Lower lobe of right lung (tissue), 2 donors: ENCODE data around the gene RHCE. TPM values are rescaled to one million over a fixed set of nuclear protein-coding genes. Genes with fewer than 3 reads are reported as not detected.
A peak's percentile ranks its signal among the peaks of the same experiment; 100 is the strongest.
"Not testable (repeated sequence)": the region's sequence is repeated elsewhere in the genome, so short reads cannot be mapped to it uniquely, and the experiment has no call there.

Source experiments
- ATAC-seq, 2 donors: fragments of 200-7000 bp; cut with Tn5 transposase; one replicate each; pipeline ENCODE4 v1.9.1; 2020 to 2022; ENCODE audit warnings: mild to moderate bottlenecking in 2 of 2, moderate library complexity in 2 of 2
- DNase-seq: peaks from one replicate; pipeline ENCODE4 v3.0.0-alpha.2; 2020
- H3K27ac ChIP-seq: fragments of 200-600 bp; one replicate; pipeline ENCODE4 v1.8.0; 2022
- H3K27me3 ChIP-seq: fragments of 200-600 bp; one replicate; pipeline ENCODE4 v1.8.0; 2022; ENCODE audit warnings: low read depth
- H3K36me3 ChIP-seq: fragments of 200-600 bp; one replicate; pipeline ENCODE4 v1.8.0; 2022; ENCODE audit warnings: mild to moderate bottlenecking
- H3K4me1 ChIP-seq: fragments of 200-600 bp; one replicate; pipeline ENCODE4 v1.8.0; 2022
- H3K4me3 ChIP-seq: fragments of 200-600 bp; one replicate; pipeline ENCODE4 v1.8.0; 2022; ENCODE audit warnings: mild to moderate bottlenecking
- H3K9me3 ChIP-seq: fragments of 200-600 bp; one replicate; pipeline ENCODE4 v1.8.0; 2022
- intact Hi-C: fragments of 100-400 bp; cut with DNase I; formaldehyde crosslinking; loops from one replicate; pipeline ENCODE4 v1.11.0; 2022
- total RNA-seq: library from RNA; stranded (reverse); fragmentation: NEBNext Ultra II Directional; extraction: Animal tissue kit (Norgen Biotek cat#: 25700); gene quantifications from one replicate; pipeline ENCODE4 v1.2.1, GENCODE V29; 2021
- TF ChIP-seq, protein P1 (sequence below): fragments of 200-600 bp; IDR thresholded peaks from one replicate; pipeline ENCODE4 v1.8.0; 2022; ENCODE audit warnings: antibody characterized with exemption, mild to moderate bottlenecking
- donor health status: DM: no; HTN: yes; CAD: no; lungs with severe emphysema.

The RHCE gene
- total RNA-seq, 1 donor from 2014 or later: 0.65 TPM

GRCh38 chr1:25461849-25462248 is 41.2 kb upstream of the RHCE start:
- Histone ChIP-seq H3K27ac (no peak overlapping the region), H3K36me3 (peaks cover 46% of the 10 kb centered on the region), H3K4me3 (no peak overlapping the region), H3K27me3 (no peaks in the 10 kb centered on the region), H3K9me3 (no peaks in the 10 kb centered on the region), H3K4me1 (peaks cover 17% of the 10 kb centered on the region)
- ATAC-seq (no peak), DNase-seq (no peak)
- TF ChIP-seq, protein P1, sequence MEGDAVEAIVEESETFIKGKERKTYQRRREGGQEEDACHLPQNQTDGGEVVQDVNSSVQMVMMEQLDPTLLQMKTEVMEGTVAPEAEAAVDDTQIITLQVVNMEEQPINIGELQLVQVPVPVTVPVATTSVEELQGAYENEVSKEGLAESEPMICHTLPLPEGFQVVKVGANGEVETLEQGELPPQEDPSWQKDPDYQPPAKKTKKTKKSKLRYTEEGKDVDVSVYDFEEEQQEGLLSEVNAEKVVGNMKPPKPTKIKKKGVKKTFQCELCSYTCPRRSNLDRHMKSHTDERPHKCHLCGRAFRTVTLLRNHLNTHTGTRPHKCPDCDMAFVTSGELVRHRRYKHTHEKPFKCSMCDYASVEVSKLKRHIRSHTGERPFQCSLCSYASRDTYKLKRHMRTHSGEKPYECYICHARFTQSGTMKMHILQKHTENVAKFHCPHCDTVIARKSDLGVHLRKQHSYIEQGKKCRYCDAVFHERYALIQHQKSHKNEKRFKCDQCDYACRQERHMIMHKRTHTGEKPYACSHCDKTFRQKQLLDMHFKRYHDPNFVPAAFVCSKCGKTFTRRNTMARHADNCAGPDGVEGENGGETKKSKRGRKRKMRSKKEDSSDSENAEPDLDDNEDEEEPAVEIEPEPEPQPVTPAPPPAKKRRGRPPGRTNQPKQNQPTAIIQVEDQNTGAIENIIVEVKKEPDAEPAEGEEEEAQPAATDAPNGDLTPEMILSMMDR: no peak
- intact Hi-C loops: no loop called here

- intact Hi-C loops, H3K27ac ChIP-seq, H3K4me3 ChIP-seq, DNase-seq, H3K9me3 ChIP-seq, ATAC-seq, H3K27me3 ChIP-seq: not testable (repeated sequence)
- peaks cover 16% of the 10 kb centered on the region for H3K4me1 ChIP-seq
- peaks cover 55% of the 10 kb centered on the region for H3K36me3 ChIP-seq
Measured at GRCh38 chr1:25460816-25461215, 40.2 kb upstream of the RHCE start.

GRCh38 chr1:25460020-25460419 is 39.4 kb upstream of the RHCE start:
- ATAC-seq (no peak), DNase-seq (no peak)
- no peaks in the 10 kb centered on the region for H3K9me3 ChIP-seq
- peaks cover 16% of the 10 kb centered on the region for H3K4me1 ChIP-seq
- intact Hi-C loops: no loop called here
- no peaks in the 10 kb centered on the region for H3K27me3 ChIP-seq
- H3K4me3 ChIP-seq: no peak overlapping the region
- TF ChIP-seq, protein P1: no peak
- no peak overlapping the region for H3K27ac ChIP-seq
- peaks cover 63% of the 10 kb centered on the region for H3K36me3 ChIP-seq

DNA sequence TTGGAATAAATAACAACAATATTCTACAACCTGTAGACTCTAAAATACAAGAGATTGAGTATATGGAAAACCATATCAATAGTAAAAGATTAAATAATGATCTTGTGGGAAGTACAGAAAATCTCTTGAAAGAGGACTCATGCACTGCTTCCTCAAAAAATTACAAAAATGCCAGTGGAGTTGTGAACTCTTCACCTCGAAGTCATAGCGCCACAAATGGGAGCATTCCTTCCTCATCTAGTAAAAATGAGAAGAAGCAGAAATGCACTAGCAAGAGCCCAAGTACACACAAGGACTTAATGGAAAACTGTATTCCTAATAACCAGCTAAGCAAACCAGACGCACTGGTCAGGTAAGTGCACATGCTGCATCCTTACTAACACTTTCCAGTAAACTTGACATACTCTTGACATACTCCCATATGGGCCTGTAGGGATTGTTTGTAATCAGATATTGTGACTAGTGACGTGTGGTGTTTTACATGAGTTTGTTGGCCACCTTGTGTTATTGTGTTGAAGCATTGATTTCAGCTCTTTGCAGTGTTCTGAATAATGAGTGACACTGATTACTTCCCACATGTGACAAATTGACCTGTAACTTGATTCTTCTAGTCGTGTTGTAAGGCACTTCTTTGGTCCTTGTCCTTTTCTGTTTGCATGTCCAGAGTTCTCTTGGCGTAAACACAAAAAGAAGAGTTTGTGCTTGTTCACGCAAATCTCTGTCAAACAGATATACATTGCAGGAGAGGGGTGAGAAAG is 38.1 kb upstream of the RHCE start:
- H3K4me1 ChIP-seq: peaks cover 16% of the 10 kb centered on the region
- intact Hi-C loops: no loop called here
- no peaks in the 10 kb centered on the region for H3K9me3 ChIP-seq
- TF ChIP-seq, protein P1: no peak
- no peak overlapping the region for H3K4me3 ChIP-seq
- DNase-seq (no peak), ATAC-seq (peak in 1 of 2 donors; percentile 25)
- no peaks in the 10 kb centered on the region for H3K27me3 ChIP-seq
- no peak overlapping the region for H3K27ac ChIP-seq
- peaks cover 73% of the 10 kb centered on the region for H3K36me3 ChIP-seq

DNA sequence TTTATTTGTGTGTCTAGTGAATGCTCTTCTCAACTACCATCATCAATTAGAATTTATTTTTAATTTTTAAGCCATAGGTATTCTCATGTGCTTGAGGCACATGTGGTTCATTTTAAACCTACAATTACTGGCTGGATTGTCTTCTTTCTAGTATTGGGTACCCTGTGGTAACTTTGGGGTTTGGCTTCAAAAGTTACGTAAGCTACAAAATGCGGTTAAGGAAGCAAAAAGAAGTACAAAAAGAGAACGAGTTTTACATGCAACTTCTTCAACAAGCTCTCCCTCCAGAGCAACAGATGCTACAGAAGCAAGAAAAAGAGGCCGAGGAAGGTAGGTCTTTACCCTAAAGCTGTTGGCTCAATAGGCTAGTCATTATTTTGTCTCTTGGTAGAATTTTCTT is 35.9 kb upstream of the RHCE start:
- DNase-seq (no peak), ATAC-seq (no peak)
- Histone ChIP-seq H3K36me3 (peaks cover 64% of the 10 kb centered on the region), H3K4me1 (peaks cover 11% of the 10 kb centered on the region), H3K27ac (no peak overlapping the region), H3K27me3 (no peaks in the 10 kb centered on the region), H3K9me3 (no peaks in the 10 kb centered on the region), H3K4me3 (no peak overlapping the region)
- intact Hi-C loops: no loop called here
- TF ChIP-seq, protein P1: no peak

DNA sequence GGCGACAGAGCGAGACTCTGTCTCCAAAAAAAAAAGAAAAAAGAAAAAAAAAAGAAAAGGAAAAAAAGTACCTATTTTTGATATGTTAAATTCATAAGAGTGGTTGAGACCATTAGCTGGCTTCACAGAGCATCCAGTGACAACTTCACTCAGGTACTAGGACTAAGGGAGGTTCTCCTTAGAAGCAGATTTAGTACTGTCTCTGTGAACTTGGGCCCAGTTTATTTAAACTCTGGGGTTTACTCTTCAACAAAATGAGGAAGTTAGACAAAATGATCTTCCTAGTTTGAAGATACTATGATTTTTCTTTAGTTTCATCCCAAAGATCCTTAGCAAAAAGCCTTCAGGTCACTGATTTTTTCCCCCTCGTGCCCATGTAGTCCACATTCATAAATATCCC is 31.3 kb upstream of the RHCE start:
- intact Hi-C loops: no loop called here
- TF ChIP-seq, protein P1: no peak
- Histone ChIP-seq H3K27me3 (no peaks in the 10 kb centered on the region), H3K4me3 (no peak overlapping the region), H3K36me3 (peaks cover 46% of the 10 kb centered on the region), H3K27ac (no peak overlapping the region), H3K9me3 (no peaks in the 10 kb centered on the region), H3K4me1 (no peaks in the 10 kb centered on the region)
- no peak for DNase-seq
- ATAC-seq: no peak
